HepG2 (cell line): ENCODE data around the gene GSK3B. TPM values are rescaled to one million over a fixed set of nuclear protein-coding genes. Genes with fewer than 3 reads are reported as not detected.

Experiments
- ATAC-seq: fragments of 200-7000 bp; cut with Tn5 transposase; 3 replicates; pipeline ENCODE4 v1.9.1; 2020; ENCODE audit warnings: mild to moderate bottlenecking, moderate library complexity
- BruUV-seq: library from RNA; stranded (reverse); fragments of 400-500 nt; replicated peaks from 2 replicates; lab custom pipeline; 2021; lab: Mats Ljungman, UMichigan
- CTCF ChIA-PET: fragments of 300-600 bp; formaldehyde crosslinking; extraction: SDS; loops from one replicate; lab custom pipeline; 2021; ENCODE audit warnings: low total read pairs, inconsistent platforms, low intra/inter-chr PET ratio; lab: Yijun Ruan, JAX
- POLR2A ChIA-PET: fragments of 350-600 bp; sonication (Branson Sonifier 250); formaldehyde crosslinking; loops from one replicate; lab custom pipeline; 2020; ENCODE audit warnings: antibody characterized with exemption, inconsistent platforms; lab: Yijun Ruan, JAX
- DNase-seq: peaks from one replicate; pipeline ENCODE4 v3.0.0-alpha.2; 2015; ENCODE audit warnings: low spot score
- FAIRE-seq: peaks from 3 replicates; lab custom pipeline; 2011; peaks lifted over from hg19 to GRCh38; lab: Jason Lieb, UNC
- H2AFZ ChIP-seq: one replicate; pipeline ENCODE4 v1.6.1; 2011; ENCODE audit warnings: low read length, inconsistent platforms
- H3K27ac ChIP-seq: fragments of 300-600 bp; 3 replicates; pipeline ENCODE4 v1.8.0; 2011; ENCODE audit warnings: mixed run types, mild to moderate bottlenecking, mixed read lengths, low read length, inconsistent platforms; ENCODE audit not compliant: insufficient read depth; ENCODE audit errors: extremely low read length
- H3K27me3 ChIP-seq, 2 experiments: fragments of 200-600 bp in 1 of 2; 2 replicates in 1 of 2; 3 replicates in 1 of 2; pipeline versions ENCODE4 v1.6.0 to v1.8.0; 2011; ENCODE audit warnings: low read length in 2 of 2, mild to moderate bottlenecking in 2 of 2, moderate library complexity in 2 of 2, inconsistent platforms in 1 of 2; ENCODE audit not compliant: insufficient read depth in 2 of 2, control insufficient read depth in 1 of 2
- H3K36me3 ChIP-seq, 2 experiments: fragments of 200-600 bp in 1 of 2; replicated peaks in 1 of 2; 2 replicates in 1 of 2; 3 replicates in 1 of 2; pipeline versions ENCODE4 v1.5.1 to v1.8.0; 2011; ENCODE audit warnings: low read length in 2 of 2, inconsistent platforms in 1 of 2; ENCODE audit not compliant: insufficient read depth in 2 of 2, control insufficient read depth in 1 of 2
- H3K4me1 ChIP-seq: 2 replicates; pipeline ENCODE4 v1.5.1; 2012; ENCODE audit warnings: low read length, inconsistent platforms; ENCODE audit not compliant: insufficient read depth
- H3K4me2 ChIP-seq: 2 replicates; pipeline ENCODE4 v1.6.0; 2011; ENCODE audit warnings: low read depth, low read length, inconsistent platforms
- H3K4me3 ChIP-seq, 3 experiments: fragments of 200-600 bp in 1 of 3; sonication (generic), shearing (Covaris generic) in 1 of 3; replicated peaks in 1 of 3; 2 replicates each; pipeline ENCODE4 v1.5.1; 2011 to 2016; ENCODE audit warnings: low read length in 3 of 3, inconsistent platforms in 2 of 3, low read depth in 2 of 3, mild to moderate bottlenecking in 2 of 3, control low read depth in 1 of 3, mixed read lengths in 1 of 3; ENCODE audit not compliant: insufficient read depth in 1 of 3
- H3K79me2 ChIP-seq: one replicate; pipeline ENCODE4 v1.6.1; 2011; ENCODE audit warnings: low read length, inconsistent platforms; ENCODE audit not compliant: insufficient read depth
- H3K9ac ChIP-seq: 2 replicates; pipeline ENCODE4 v1.6.0; 2011; ENCODE audit warnings: mild to moderate bottlenecking, low read depth, low read length, inconsistent platforms; ENCODE audit not compliant: insufficient read depth
- H3K9me3 ChIP-seq: 2 replicates; pipeline ENCODE4 v1.5.1; 2012; ENCODE audit warnings: mild to moderate bottlenecking, low read length
- H4K20me1 ChIP-seq: 2 replicates; pipeline ENCODE4 v1.6.0; 2011; ENCODE audit warnings: inconsistent platforms, mild to moderate bottlenecking, low read length, moderate library complexity; ENCODE audit not compliant: insufficient read depth
- HOXD1 ChIP-seq: sonication (generic); formaldehyde crosslinking; IDR thresholded peaks from 2 replicates; pipeline ENCODE4 v1.5.0; 2020; ENCODE audit warnings: missing genetic modification reagents
- MNT ChIP-seq: fragments of 450-650 bp; IDR thresholded peaks from 2 replicates; pipeline ENCODE4 v1.6.1; 2016
- PREB ChIP-seq: sonication (generic); formaldehyde crosslinking; IDR thresholded peaks from 2 replicates; pipeline ENCODE4 v1.4.0; 2020; ENCODE audit warnings: missing genetic modification reagents
- SALL2 ChIP-seq: sonication (generic); formaldehyde crosslinking; IDR thresholded peaks from 2 replicates; pipeline ENCODE4 v1.8.1; 2023; ENCODE audit warnings: mild to moderate bottlenecking, missing genetic modification reagents, inconsistent platforms
- TAF1 ChIP-seq: sonication (generic); formaldehyde crosslinking; IDR thresholded peaks from 2 replicates; pipeline ENCODE4 v1.4.0; 2020; ENCODE audit warnings: missing genetic modification reagents
- TRIM24 ChIP-seq: sonication (generic); formaldehyde crosslinking; IDR thresholded peaks from 2 replicates; pipeline ENCODE4 v1.8.0; 2022; ENCODE audit warnings: mild to moderate bottlenecking, missing genetic modification reagents
- ZFP36 ChIP-seq: fragments of 150-350 bp; IDR thresholded peaks from 2 replicates; pipeline ENCODE4 v1.6.1; 2018; ENCODE audit warnings: borderline replicate concordance, low read length, low read depth; ENCODE audit not compliant: partially characterized antibody
- ZNF224 ChIP-seq: sonication (generic); formaldehyde crosslinking; IDR thresholded peaks from 2 replicates; pipeline ENCODE4 v1.5.0; 2020; ENCODE audit warnings: mild to moderate bottlenecking, missing genetic modification reagents
- ZNF329 ChIP-seq: sonication (generic); formaldehyde crosslinking; IDR thresholded peaks from 2 replicates; pipeline ENCODE4 v1.9.0; 2021; ENCODE audit warnings: low read depth, mild to moderate bottlenecking, missing genetic modification reagents
- ZNF44 ChIP-seq: sonication (generic); formaldehyde crosslinking; IDR thresholded peaks from 2 replicates; pipeline ENCODE4 v1.5.1; 2020; ENCODE audit warnings: mild to moderate bottlenecking, missing genetic modification reagents
- ZNF496 ChIP-seq: sonication (generic); formaldehyde crosslinking; IDR thresholded peaks from 2 replicates; pipeline ENCODE4 v1.8.1; 2023; ENCODE audit warnings: mild to moderate bottlenecking, moderate library complexity, missing genetic modification reagents; ENCODE audit not compliant: insufficient replicate concordance
- ZNF777 ChIP-seq: sonication (generic); formaldehyde crosslinking; IDR thresholded peaks from 2 replicates; pipeline ENCODE4 v1.4.0; 2020; ENCODE audit warnings: missing genetic modification reagents
- ZSCAN20 ChIP-seq: sonication (generic); formaldehyde crosslinking; IDR thresholded peaks from 2 replicates; pipeline ENCODE4 v1.4.0; 2020; ENCODE audit warnings: missing genetic modification reagents, mild to moderate bottlenecking, borderline replicate concordance
- WGBS: methylation state at CpG from one replicate; pipeline ENCODE4 v1.1.6; 2017; ENCODE audit warnings: low lambda C conversion rate; 5-methylcytosine and 5-hydroxymethylcytosine counted together
- in situ Hi-C: cut with HindIII; loops from 2 replicates; pipeline ENCODE4 v1.10.0; 2017; ENCODE audit warnings: low pct_unique_long_range_greater_than_20kb; ENCODE audit not compliant: extremely low pct_ligation_motif_present
- intact Hi-C: fragments of 100-400 bp; cut with micrococcal nuclease; formaldehyde crosslinking; loops from one replicate; pipeline ENCODE4 v1.10.0; 2022; ENCODE audit not compliant: unreplicated experiment
- polyA plus RNA-seq, 8 experiments: library from polyadenylated mRNA; depleted of rRNA in 3 of 8; stranded (reverse) in 7 of 8; unstranded in 1 of 8; fragments of >200 nt; fragmentation: Illumina TruSeq in 4 of 8; extraction: Trizol in 4 of 8; gene quantifications; 2 replicates each; pipeline versions ENCODE4 v1.2.1 to v1.2.3, GENCODE V29; 2011 to 2016; ENCODE audit warnings: low read depth in 4 of 8, missing spikeins in 1 of 8, mixed read lengths in 1 of 8; ENCODE audit not compliant: insufficient read depth in 1 of 8
- total RNA-seq, 5 experiments: library from RNA; depleted of rRNA; stranded (reverse); fragments of >200 nt; fragmentation: Illumina TruSeq; extraction: Trizol; gene quantifications; 2 replicates each; pipeline ENCODE4 v1.2.3, GENCODE V29; 2016; ENCODE audit warnings: low read depth in 1 of 5
- TF ChIP-seq, protein P1 (sequence below): sonication (generic); formaldehyde crosslinking; conservative IDR thresholded peaks from 2 replicates; pipeline ENCODE4 v1.4.0; 2020; ENCODE audit warnings: missing genetic modification reagents

GSK3B gene
- total and polyA plus RNA-seq, 2 of the 13 experiments (the other 11 are each of a cell fraction or from before 2014, with no cell fraction given): 22.3 to 30.1 TPM

GRCh38 chr3:119815716-119816115, 278.5 kb downstream of the GSK3B start (continued):
- TF ChIP-seq TRIM24 (no peak), ZFP36 (no peak), ZNF329 (CRISPR knock-in tag) (no peak), ZNF44 (CRISPR knock-in tag) (no peak), ZNF224 (CRISPR knock-in tag) (no peak), ZNF777 (CRISPR knock-in tag) (no peak), ZSCAN20 (no peak), ZNF496 (CRISPR knock-in tag) (no peak), HOXD1 (CRISPR knock-in tag) (no peak), SALL2 (no peak)
- TF ChIP-seq, protein P1, sequence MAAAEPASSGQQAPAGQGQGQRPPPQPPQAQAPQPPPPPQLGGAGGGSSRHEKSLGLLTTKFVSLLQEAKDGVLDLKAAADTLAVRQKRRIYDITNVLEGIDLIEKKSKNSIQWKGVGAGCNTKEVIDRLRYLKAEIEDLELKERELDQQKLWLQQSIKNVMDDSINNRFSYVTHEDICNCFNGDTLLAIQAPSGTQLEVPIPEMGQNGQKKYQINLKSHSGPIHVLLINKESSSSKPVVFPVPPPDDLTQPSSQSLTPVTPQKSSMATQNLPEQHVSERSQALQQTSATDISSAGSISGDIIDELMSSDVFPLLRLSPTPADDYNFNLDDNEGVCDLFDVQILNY: no peak

- no peaks in the 10 kb centered on the region; a peak in 1 of 5 replicates for H3K27me3 ChIP-seq
- FAIRE-seq: no peak
- no peak for TF ChIP-seq TAF1 (CRISPR knock-in tag)
- TF ChIP-seq PREB: no peak
- TF ChIP-seq MNT: 0 out of 2 replicates have a peak, but pooled peaks have one; percentile 20
- TF ChIP-seq, all 625 proteins: peak for 1
- Histone ChIP-seq H3K4me2 (no peak overlapping the region), H3K36me3 (peaks cover 4 to 6% of the 10 kb centered on the region in 2 experiments; a peak in 2 of 5 replicates), H3K4me3 (no peak overlapping the region), H3K9ac (no peak overlapping the region), H3K27ac (no peak overlapping the region), H3K79me2 (no peaks in the 10 kb centered on the region), H3K4me1 (peaks cover 6% of the 10 kb centered on the region), H4K20me1 (no peaks in the 10 kb centered on the region), H2AFZ (no peak overlapping the region), H3K9me3 (no peaks in the 10 kb centered on the region)
- POLR2A ChIA-PET: interaction anchor here (1.1 to 1.2 kb wide), 2 partner anchors 18 to 20 kb away, joined by 3 read pairs; no protein-coding TSS in a partner anchor
- 100% methylated on average over 5 of the region's 8 CpGs for whole genome bisulfite sequencing
- intact Hi-C loops: no loop called here
- BruUV-seq: no TSS peak
- ATAC-seq: peak; percentile 22; the same call in 1 of the 3 replicates
- CTCF ChIA-PET: no interaction called here
- DNase-seq: no peak
- in situ Hi-C loops: no loop called here
Measured at GRCh38 chr3:119812491-119813058, 281.7 kb downstream of the GSK3B start.
